Upper lobe of left lung (tissue), 6 donors: ENCODE data around the gene ATP6V1F. TPM values are rescaled to one million over a fixed set of nuclear protein-coding genes. Genes with fewer than 3 reads are reported as not detected.
A peak's percentile ranks its signal among the peaks of the same experiment; 100 is the strongest.

Experiments
- ATAC-seq, 2 donors: fragments of 200-7000 bp; cut with Tn5 transposase; one replicate each; pipeline ENCODE4 v1.9.1; 2022; ENCODE audit warnings: mild to moderate bottlenecking in 2 of 2, moderate library complexity in 2 of 2; ENCODE audit not compliant: low FRiP score in 2 of 2
- DNase-seq, 2 donors: peaks; one replicate each; pipeline ENCODE4 v3.0.0-alpha.2; 2019 to 2020
- H3K27ac ChIP-seq, 4 donors: fragments of 200-600 bp; sonication (generic); one replicate each; pipeline ENCODE4 v1.5.1; 2016 to 2019
- H3K27me3 ChIP-seq, 4 donors: fragments of 200-600 bp; sonication (generic); one replicate each; pipeline ENCODE4 v1.5.1; 2017 to 2019
- H3K36me3 ChIP-seq, 4 donors: fragments of 200-600 bp; sonication (generic); one replicate each; pipeline ENCODE4 v1.5.1; 2016 to 2019
- H3K4me1 ChIP-seq, 4 donors: fragments of 200-600 bp; sonication (generic); one replicate each; pipeline ENCODE4 v1.5.1; 2018 to 2019
- H3K4me3 ChIP-seq, 4 donors: fragments of 200-600 bp; sonication (generic); one replicate each; pipeline ENCODE4 v1.5.1; 2017 to 2019; ENCODE audit warnings: mild to moderate bottlenecking in 2 of 4, moderate library complexity in 1 of 4
- H3K9me3 ChIP-seq, 4 donors: fragments of 200-600 bp; sonication (generic); one replicate each; pipeline ENCODE4 v1.5.1; 2018 to 2019
- EP300 ChIP-seq, 4 donors: sonication (generic); formaldehyde crosslinking; IDR thresholded peaks; one replicate each; pipeline ENCODE4 v1.5.1; 2017; ENCODE audit warnings: antibody characterized with exemption in 4 of 4, control low read depth in 2 of 4
- POLR2A ChIP-seq, 4 donors: fragments of 450-650 bp; IDR thresholded peaks; one replicate each; pipeline ENCODE4 v1.5.1; 2016 to 2017; ENCODE audit warnings: antibody characterized with exemption in 4 of 4, mild to moderate bottlenecking in 2 of 4
- POLR2AphosphoS5 ChIP-seq, 2 donors: sonication (generic); formaldehyde crosslinking; IDR thresholded peaks; one replicate each; pipeline ENCODE4 v1.5.1; 2017; ENCODE audit warnings: antibody characterized with exemption in 2 of 2
- WGBS, 2 donors: methylation state at CpG; one replicate each; pipeline ENCODE4 v1.1.5; 2017 to 2018; 5-methylcytosine and 5-hydroxymethylcytosine counted together
- total RNA-seq, 6 donors: library from RNA; depleted of rRNA in 4 of 6; stranded (reverse); fragments of >200 nt in 4 of 6; gene quantifications; one replicate each; pipeline versions ENCODE4 v1.1.0 to v1.2.1, GENCODE V29; 2016 to 2021
- TF ChIP-seq, protein P1 (sequence below), 6 experiments: fragments of 450-650 bp in 4 of 6; fragments of 200-600 bp in 2 of 6; sonication (generic) in 2 of 6; IDR thresholded peaks; one replicate each; pipeline ENCODE4 v1.5.1; 2016 to 2019; ENCODE audit warnings: antibody characterized with exemption in 6 of 6
- donor health status: DM: no; HTN: no; CAD: no; lungs with moderate emphysema.
- donor health status: DM: no; HTN: yes; CAD: no; lungs with severe emphysema.

The ATP6V1F gene
- total RNA-seq, 6 donors from 2014 or later = 99.8 to 224 (median 156) TPM

- DNase-seq (no peak), ATAC-seq (no peak)
- TF ChIP-seq, protein P1, sequence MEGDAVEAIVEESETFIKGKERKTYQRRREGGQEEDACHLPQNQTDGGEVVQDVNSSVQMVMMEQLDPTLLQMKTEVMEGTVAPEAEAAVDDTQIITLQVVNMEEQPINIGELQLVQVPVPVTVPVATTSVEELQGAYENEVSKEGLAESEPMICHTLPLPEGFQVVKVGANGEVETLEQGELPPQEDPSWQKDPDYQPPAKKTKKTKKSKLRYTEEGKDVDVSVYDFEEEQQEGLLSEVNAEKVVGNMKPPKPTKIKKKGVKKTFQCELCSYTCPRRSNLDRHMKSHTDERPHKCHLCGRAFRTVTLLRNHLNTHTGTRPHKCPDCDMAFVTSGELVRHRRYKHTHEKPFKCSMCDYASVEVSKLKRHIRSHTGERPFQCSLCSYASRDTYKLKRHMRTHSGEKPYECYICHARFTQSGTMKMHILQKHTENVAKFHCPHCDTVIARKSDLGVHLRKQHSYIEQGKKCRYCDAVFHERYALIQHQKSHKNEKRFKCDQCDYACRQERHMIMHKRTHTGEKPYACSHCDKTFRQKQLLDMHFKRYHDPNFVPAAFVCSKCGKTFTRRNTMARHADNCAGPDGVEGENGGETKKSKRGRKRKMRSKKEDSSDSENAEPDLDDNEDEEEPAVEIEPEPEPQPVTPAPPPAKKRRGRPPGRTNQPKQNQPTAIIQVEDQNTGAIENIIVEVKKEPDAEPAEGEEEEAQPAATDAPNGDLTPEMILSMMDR (IDR thresholded peaks at IDR 0.05) = no peak
- TF ChIP-seq EP300 (IDR thresholded peaks at IDR 0.05) = no peak
- TF ChIP-seq POLR2AphosphoS5 (IDR thresholded peaks at IDR 0.05) = no peak
- no peak for TF ChIP-seq POLR2A (IDR thresholded peaks at IDR 0.05)
- Histone ChIP-seq H3K36me3 (no peaks in the 10 kb centered on the region), H3K4me3 (no peak overlapping the region), H3K27ac (no peak overlapping the region), H3K9me3 (no peaks in the 10 kb centered on the region), H3K27me3 (no peaks in the 10 kb centered on the region), H3K4me1 (no peaks in the 10 kb centered on the region)
- 85 to 89% methylated on average over 10 of the region's 10 CpGs for WGBS, 2 donors
Measured at GRCh38 chr7:128881458-128882125, 18.9 kb downstream of the ATP6V1F start.

DNA sequence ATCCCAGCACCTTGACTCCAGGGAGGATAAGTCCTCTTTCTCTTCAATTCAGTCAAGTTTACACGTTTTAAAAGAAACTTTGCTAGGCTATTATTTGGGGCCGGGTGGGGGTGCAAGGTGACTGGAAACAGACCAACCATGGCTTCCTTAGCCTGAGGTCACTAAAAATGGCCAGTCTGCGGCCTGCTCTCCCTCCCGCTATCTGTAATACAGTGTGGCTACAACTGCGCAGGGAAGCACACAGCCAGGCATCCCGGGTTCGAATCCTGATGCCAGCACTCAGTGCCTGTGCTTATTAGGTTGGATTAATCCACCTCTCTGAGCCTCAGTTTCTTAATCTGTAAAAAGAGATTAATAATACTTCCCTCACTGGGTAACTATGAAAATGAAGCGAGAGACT lies 19.5 kb downstream of the ATP6V1F start:
- no peak for ATAC-seq

DNA sequence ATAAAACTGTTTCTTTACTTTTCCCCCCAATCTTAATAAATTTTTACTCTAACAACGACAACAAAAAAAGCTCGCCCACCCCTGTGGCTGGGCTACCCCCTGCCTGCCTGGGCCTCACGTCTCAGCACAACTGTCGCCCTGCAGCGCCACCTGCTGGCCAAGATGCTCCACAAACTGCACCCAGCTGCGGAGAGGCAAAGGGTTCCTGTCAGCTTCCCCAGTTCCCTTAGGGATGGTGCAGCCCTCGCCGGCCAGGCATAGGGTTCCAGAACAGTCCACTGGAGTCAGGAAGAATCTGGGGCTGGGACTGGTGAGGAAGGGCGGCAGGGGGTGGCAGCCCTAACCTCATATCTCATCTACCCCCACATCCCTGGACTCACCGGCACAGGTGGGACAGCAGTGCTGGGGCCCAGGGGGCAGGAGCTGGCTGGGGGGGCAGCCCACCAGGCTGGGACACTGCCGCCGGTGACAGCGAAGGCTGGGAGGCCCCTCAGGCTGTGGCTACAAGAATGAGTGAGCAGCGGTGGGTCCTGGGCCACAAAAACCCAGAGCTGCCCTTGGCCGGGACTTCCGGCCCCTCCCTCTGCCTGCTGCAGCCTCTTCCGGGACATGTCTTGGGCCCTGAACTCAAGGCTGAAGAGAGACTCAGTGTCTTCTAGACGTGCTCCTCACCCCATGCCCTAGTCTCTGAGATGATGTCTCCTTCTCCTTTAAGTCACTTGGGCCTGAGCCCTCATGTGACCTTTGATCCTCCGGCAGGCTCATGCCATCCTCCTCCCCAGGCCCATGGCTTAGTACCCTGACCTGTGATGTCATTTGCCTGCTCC lies 21.2 kb downstream of the ATP6V1F start:
- DNase-seq = peak; percentile 76 to 94
- Histone ChIP-seq H3K27ac (no peak overlapping the region), H3K9me3 (no peaks in the 10 kb centered on the region), H3K27me3 (no peaks in the 10 kb centered on the region), H3K4me3 (peak overlapping the region in 2 of 4 donors; percentile 28 to 29), H3K4me1 (no peaks in the 10 kb centered on the region), H3K36me3 (no peaks in the 10 kb centered on the region)
- TF ChIP-seq EP300 (IDR thresholded peaks at IDR 0.05) = no peak
- TF ChIP-seq, protein P1 (IDR thresholded peaks at IDR 0.05) = peak; percentile 79 to 92 (median 88)
- WGBS, 2 donors = 42 to 53% methylated on average over 15 to 16 of the region's 19 CpGs
- ATAC-seq = peak; percentile 65 to 80

More for the DNA sequence above, 19.5 kb downstream of the ATP6V1F start:
- Histone ChIP-seq H3K4me3 (no peak overlapping the region), H3K36me3 (no peaks in the 10 kb centered on the region), H3K27me3 (no peaks in the 10 kb centered on the region), H3K4me1 (no peaks in the 10 kb centered on the region), H3K9me3 (no peaks in the 10 kb centered on the region), H3K27ac (no peak overlapping the region)
- no peak for DNase-seq
- WGBS, 2 donors = 87 to 91% methylated on average over 8 of the region's 8 CpGs
- no peak for TF ChIP-seq POLR2AphosphoS5 (IDR thresholded peaks at IDR 0.05)

DNA sequence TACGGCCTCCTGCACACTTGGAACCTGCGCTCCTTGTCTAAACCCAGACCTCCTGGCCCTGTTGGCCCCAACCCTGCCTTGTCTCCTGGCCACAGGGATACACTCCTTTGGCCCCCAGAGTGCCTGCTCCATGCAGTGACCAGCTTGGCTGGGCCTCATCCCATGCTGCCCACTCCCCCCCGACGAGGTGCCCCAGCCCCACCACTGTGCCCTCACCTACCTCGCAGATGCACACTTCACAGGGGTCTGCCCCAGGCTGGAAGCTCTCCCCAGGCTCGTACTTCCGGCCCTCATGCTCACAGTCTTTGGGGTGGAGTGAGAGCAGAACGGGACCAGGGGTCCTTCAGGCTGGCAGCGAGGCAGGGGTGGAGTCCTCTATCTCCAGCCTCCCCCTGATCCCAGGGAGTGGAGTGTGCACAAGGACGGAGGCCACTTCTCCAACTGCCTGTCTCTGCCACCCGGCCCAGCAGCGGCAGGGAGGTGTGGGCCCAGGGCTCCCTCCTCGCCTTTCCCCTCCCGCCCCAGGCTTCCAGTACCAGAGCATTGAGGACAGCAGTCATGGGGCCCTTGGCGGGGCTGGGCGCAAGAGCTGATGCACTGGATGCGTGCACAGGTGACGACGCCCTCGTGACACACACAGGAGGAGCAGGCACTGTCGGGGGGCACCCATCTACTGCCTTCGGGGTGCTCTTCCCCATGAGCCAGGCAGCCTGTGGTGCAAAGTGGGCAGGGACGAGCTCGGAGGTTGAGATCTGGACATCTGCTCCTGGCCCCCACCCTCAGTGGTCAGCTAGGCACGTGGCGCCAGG lies 22.1 kb downstream of the ATP6V1F start:
- peak in 1 of 2 donors; percentile 62 for DNase-seq
- WGBS, 2 donors = 83 to 98% methylated on average over 7 to 26 of the region's 26 CpGs

More for the DNA sequence above, 22.1 kb downstream of the ATP6V1F start:
- Histone ChIP-seq H3K36me3 (no peaks in the 10 kb centered on the region), H3K27me3 (no peaks in the 10 kb centered on the region), H3K4me3 (no peak overlapping the region), H3K27ac (no peak overlapping the region), H3K4me1 (no peaks in the 10 kb centered on the region), H3K9me3 (no peaks in the 10 kb centered on the region)
- no peak for ATAC-seq
- no peak for TF ChIP-seq POLR2A (IDR thresholded peaks at IDR 0.05)
- no peak for TF ChIP-seq POLR2AphosphoS5 (IDR thresholded peaks at IDR 0.05)
- TF ChIP-seq, protein P1 (IDR thresholded peaks at IDR 0.05) = no peak
- no peak for TF ChIP-seq EP300 (IDR thresholded peaks at IDR 0.05)
